ENCODE data around the gene EHMT1. TPM values are rescaled to one million over a fixed set of nuclear protein-coding genes. Genes with fewer than 3 reads are reported as not detected.

Gene EHMT1
- total RNA-seq, 4 donors from 2014 or later = 71.6 to 78.2 (median 74.2) TPM

- Histone ChIP-seq H3K36me3 (peaks cover 35 to 99% (median 71%) of the 10 kb centered on the region in 4 donors), H3K4me3 (no peak overlapping the region), H3K27ac (replicated peaks in 1 of 4) (no peak overlapping the region), H3K4me1 (no peaks in the 10 kb centered on the region), H3K27me3 (no peaks in the 10 kb centered on the region), H3K9me3 (no peaks in the 10 kb centered on the region)
- no peak for DNase-seq (ENCODE audit: extremely low spot score)
- 95% methylated on average over 20 of the region's 20 CpGs for WGBS
- intact Hi-C loops (cut with DNase I) = no loop called here
- no peak for TF ChIP-seq CTCF (IDR thresholded peaks at IDR 0.05)
- TF ChIP-seq POLR2AphosphoS5 (IDR thresholded peaks at IDR 0.05) = no peak
- no peak for TF ChIP-seq POLR2A (IDR thresholded peaks at IDR 0.05; ENCODE audit: low read depth)
- no peak for TF ChIP-seq EP300 (IDR thresholded peaks at IDR 0.05)
These were observed 213.4 kb downstream of the EHMT1 start for GRCh38 chr9:137832191-137832700.

GRCh38 chr9:137832830-137833590 is 214.2 kb downstream of the EHMT1 start:
- Histone ChIP-seq H3K9me3 (no peaks in the 10 kb centered on the region), H3K4me1 (no peaks in the 10 kb centered on the region), H3K36me3 (peaks cover 34 to 99% (median 66%) of the 10 kb centered on the region in 4 donors), H3K4me3 (no peak overlapping the region), H3K27ac (replicated peaks in 1 of 4) (no peak overlapping the region), H3K27me3 (no peaks in the 10 kb centered on the region)
- TF ChIP-seq POLR2A (IDR thresholded peaks at IDR 0.05; ENCODE audit: low read depth) (no peak), CTCF (IDR thresholded peaks at IDR 0.05) (no peak), EP300 (IDR thresholded peaks at IDR 0.05) (no peak), POLR2AphosphoS5 (IDR thresholded peaks at IDR 0.05) (no peak)
- no peak for DNase-seq (ENCODE audit: extremely low spot score)
- 94% methylated on average over 38 of the region's 44 CpGs for WGBS
- intact Hi-C loops (cut with DNase I) = no loop called here

- Histone ChIP-seq H3K27me3 (no peaks in the 10 kb centered on the region), H3K4me3 (no peak overlapping the region), H3K9me3 (no peaks in the 10 kb centered on the region), H3K36me3 (peaks cover 33 to 96% (median 62%) of the 10 kb centered on the region in 4 donors), H3K27ac (replicated peaks in 1 of 4) (no peak overlapping the region), H3K4me1 (no peaks in the 10 kb centered on the region)
- intact Hi-C loops (cut with DNase I) = no loop called here
- DNase-seq (ENCODE audit: extremely low spot score) = no peak
- no peak for TF ChIP-seq POLR2A (IDR thresholded peaks at IDR 0.05; ENCODE audit: low read depth)
- 98% methylated on average over 43 of the region's 73 CpGs for WGBS
These were observed 215.2 kb downstream of the EHMT1 start for GRCh38 chr9:137833721-137834613.

- Histone ChIP-seq H3K9me3 (no peaks in the 10 kb centered on the region), H3K27ac (replicated peaks in 1 of 4) (no peak overlapping the region), H3K36me3 (peaks cover 29 to 86% (median 59%) of the 10 kb centered on the region in 4 donors), H3K4me1 (no peaks in the 10 kb centered on the region), H3K4me3 (no peak overlapping the region), H3K27me3 (no peaks in the 10 kb centered on the region)
- DNase-seq (ENCODE audit: extremely low spot score) = no peak
- TF ChIP-seq CTCF (IDR thresholded peaks at IDR 0.05) (no peak), POLR2AphosphoS5 (IDR thresholded peaks at IDR 0.05) (no peak), POLR2A (IDR thresholded peaks at IDR 0.05; ENCODE audit: low read depth) (no peak), EP300 (IDR thresholded peaks at IDR 0.05) (no peak)
- 96% methylated on average over 40 of the region's 66 CpGs for WGBS
- intact Hi-C loops (cut with DNase I) = no loop called here
These were observed 216.2 kb downstream of the EHMT1 start for GRCh38 chr9:137834846-137835546.

Data from esophagus muscularis mucosa (tissue), 4 donors.